HG02970 (cell line): Measurements from ENCODE around the gene CHGA.

Source experiments
- ATAC-seq: cut with Tn5 transposase; IDR thresholded peaks from one replicate; pipeline ENCODE4 v1.9.1; 2021; ENCODE audit warnings: mild to moderate bottlenecking, moderate library complexity, moderate number of reproducible peaks; ENCODE audit not compliant: unreplicated experiment, low FRiP score

CHGA gene

DNA sequence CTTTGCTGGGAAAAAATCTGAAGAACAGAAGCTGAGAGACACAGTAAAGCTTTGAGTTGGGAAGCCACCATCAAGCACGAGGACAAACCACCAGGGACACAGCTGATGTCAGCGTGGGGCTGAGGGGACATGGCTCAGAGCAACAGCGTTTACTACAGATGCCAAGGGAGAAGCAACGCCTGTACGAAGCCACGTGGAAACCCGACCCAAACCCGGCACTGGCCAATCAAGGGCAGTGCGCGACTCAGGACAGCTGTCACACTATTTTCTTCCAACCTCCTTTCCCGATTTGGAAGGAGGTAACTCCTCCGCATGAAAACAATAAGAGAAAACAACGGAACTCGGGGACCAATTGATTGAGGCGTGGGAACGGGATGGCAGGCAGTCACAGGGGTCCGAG lies 20.2 kb upstream of the CHGA start:
- ATAC-seq: no peak

GRCh38 chr14:92903359-92903758 lies 19.6 kb upstream of the CHGA start:
- no peak for ATAC-seq

- no peak for ATAC-seq
Observed at GRCh38 chr14:92905667-92906066, 17.3 kb upstream of the CHGA start.

DNA sequence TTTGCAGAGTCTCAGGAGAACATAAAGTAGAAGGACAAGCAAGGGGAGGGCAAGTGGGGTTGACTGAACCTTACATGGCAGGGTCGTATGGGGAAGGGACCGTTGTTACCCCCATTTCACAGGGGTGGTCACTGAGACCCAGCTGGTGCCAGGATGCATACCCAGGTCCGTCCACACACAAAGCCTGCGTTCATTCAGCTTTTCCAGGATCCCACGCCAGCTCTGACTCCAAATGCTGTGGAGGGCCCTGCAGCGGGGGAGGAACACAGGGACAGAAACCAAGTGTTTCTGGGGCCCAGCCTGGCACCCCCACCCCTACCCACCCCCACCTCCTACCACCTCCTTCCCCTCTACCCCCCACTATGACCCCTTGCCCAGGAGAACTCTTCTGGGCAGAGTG lies 16.5 kb upstream of the CHGA start:
- ATAC-seq: no peak

- ATAC-seq: no peak
Observed at GRCh38 chr14:92906823-92907222, 16.1 kb upstream of the CHGA start.

GRCh38 chr14:92907316-92907911 lies 15.5 kb upstream of the CHGA start:
- no peak for ATAC-seq

DNA sequence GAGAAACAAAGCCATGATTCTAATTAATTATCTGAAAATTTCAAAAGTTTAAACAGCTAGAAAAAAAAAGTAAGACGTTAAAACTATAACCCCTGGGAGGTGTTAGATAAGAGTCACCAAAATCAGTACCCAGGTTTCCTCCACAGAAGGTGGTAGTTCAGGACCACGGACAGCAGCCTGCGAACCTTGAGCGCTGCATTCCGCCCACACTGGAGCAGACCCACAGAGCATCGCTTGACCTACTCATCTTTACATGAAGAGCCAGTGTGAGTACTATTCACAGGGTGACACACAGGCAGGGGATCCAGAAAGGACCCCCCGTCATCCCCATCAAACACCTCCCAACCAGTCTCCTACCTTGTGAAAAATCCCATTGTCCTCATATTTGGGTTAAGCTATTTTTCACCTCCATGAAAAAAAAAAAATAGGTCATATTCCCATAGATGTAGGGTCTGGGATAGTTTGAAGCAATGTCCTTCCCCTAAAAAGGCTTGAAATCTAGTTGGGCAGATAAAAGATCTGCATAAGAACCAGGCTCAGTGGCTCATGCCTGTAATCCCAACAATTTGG lies 8.8 kb upstream of the CHGA start:
- no peak for ATAC-seq

- ATAC-seq: no peak
Observed at GRCh38 chr14:92916201-92916600, 6.7 kb upstream of the CHGA start.

GRCh38 chr14:92917041-92917940 lies 5.7 kb upstream of the CHGA start:
- no peak for ATAC-seq

- no peak for ATAC-seq
Observed at GRCh38 chr14:92917956-92918355, 5.0 kb upstream of the CHGA start.

GRCh38 chr14:92920001-92920400 lies 2.9 kb upstream of the CHGA start:
- ATAC-seq: no peak

GRCh38 chr14:92922155-92922735 lies 705 bp upstream of the CHGA start:
- no peak for ATAC-seq

DNA sequence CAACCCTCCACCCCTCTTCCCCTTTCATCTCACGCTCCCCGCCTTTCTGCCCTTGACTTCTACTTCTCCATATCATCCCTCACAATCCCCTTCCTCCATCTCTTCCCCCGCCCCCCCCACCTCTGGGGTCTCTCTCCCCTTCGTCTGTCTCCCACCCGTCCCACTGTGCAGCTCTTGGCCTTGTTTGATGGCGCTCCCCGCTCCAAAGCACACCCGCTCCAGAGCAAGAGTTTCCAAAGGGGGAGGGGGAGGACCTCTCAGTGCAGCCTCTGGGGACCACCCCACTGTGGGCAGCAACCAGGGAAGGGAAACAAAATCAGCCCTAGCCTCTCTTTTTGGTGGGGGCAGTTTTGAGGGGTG lies 774 bp downstream of the CHGA start:
- no peak for ATAC-seq

- ATAC-seq: no peak
Observed at GRCh38 chr14:92924247-92924646, 1.3 kb downstream of the CHGA start.

- no peak for ATAC-seq
Observed at GRCh38 chr14:92925446-92925845, 2.5 kb downstream of the CHGA start.

DNA sequence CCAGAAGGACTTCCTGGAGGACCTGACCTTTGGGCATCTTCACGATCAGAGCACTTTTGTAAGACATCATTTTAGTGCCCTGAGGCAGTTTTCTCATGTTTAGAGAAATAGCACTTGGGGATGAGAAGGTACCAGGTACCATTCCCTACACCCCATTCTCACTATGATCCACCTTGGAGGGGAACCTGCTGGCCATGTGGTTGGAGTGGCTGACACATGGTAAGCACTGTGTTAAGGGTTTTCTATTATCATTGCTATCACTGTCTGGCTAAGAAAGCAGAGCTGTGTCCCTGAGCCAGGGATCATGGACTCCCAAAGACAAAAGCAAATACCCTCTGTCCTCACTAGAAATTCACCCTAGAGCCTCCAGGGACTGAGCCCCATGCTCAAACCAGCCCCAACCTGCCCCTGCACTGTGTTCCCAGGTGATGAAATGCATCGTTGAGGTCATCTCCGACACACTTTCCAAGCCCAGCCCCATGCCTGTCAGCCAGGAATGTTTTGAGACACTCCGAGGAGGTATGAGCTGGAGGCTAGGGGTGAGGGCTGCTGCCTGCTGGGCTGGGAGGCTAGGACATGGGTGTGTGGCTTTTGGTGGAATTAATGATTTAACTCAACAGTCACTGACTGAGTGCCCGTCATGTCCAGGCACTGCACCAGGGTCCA lies 3.4 kb downstream of the CHGA start:
- no peak for ATAC-seq

GRCh38 chr14:92926931-92927330 lies 4.0 kb downstream of the CHGA start:
- no peak for ATAC-seq

- ATAC-seq: no peak
Observed at GRCh38 chr14:92927349-92928257, 4.7 kb downstream of the CHGA start.

DNA sequence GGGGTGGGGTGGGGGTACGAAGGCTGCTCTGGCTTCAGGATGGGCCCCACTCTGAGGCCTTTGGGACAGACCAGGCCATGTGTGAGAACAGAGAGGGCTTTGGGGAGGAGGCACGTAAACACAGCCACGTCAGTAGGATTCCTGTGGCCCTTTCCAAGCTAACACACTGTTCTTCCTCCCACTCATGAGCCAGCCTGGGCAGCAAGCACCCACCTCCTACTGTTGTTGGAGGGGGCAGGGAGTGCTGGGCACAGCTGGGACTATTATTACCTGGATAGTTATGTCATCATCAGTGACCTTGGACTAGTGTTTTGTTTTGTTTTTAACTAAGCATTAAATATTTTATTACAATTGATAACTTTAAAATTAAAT lies 5.3 kb downstream of the CHGA start:
- no peak for ATAC-seq
